Measurements from ENCODE around the gene CEP70.

Gene CEP70

GRCh38 chr3:138472141-138472825 is 121.8 kb downstream of the CEP70 start:
- in situ Hi-C loops (cut with MboI; ENCODE audit: low sequenced_read_pairs), result loop anchor here (25.0 kb wide), 1 partner anchor 465 kb away; the partner anchor contains the start of genes FOXL2 and FOXL2NB

- in situ Hi-C loops (cut with MboI; ENCODE audit: low sequenced_read_pairs), result loop anchor here (25.0 kb wide), 1 partner anchor 466 kb away; the partner anchor contains the start of genes FOXL2 and FOXL2NB
Observed at GRCh38 chr3:138471481-138471880, 122.6 kb downstream of the CEP70 start.

GRCh38 chr3:138470687-138471086 is 123.4 kb downstream of the CEP70 start:
- in situ Hi-C loops (cut with MboI; ENCODE audit: low sequenced_read_pairs), result loop anchor here (25.0 kb wide), 1 partner anchor 467 kb away; the partner anchor contains the start of genes FOXL2 and FOXL2NB

- in situ Hi-C loops (cut with MboI; ENCODE audit: low sequenced_read_pairs), result loop anchor here (25.0 kb wide), 1 partner anchor 467 kb away; the partner anchor contains the start of genes FOXL2 and FOXL2NB
Observed at GRCh38 chr3:138469874-138470273, 124.2 kb downstream of the CEP70 start.

- in situ Hi-C loops (cut with MboI; ENCODE audit: low sequenced_read_pairs), result loop anchor here (25.0 kb wide), 1 partner anchor 468 kb away; the partner anchor contains the start of genes FOXL2 and FOXL2NB
Observed at GRCh38 chr3:138468886-138469285, 125.2 kb downstream of the CEP70 start.

- in situ Hi-C loops (cut with MboI; ENCODE audit: low sequenced_read_pairs), result loop anchor here (25.0 kb wide), 1 partner anchor 469 kb away; the partner anchor contains the start of genes FOXL2 and FOXL2NB
Observed at GRCh38 chr3:138468451-138468850, 125.6 kb downstream of the CEP70 start.

- in situ Hi-C loops (cut with MboI; ENCODE audit: low sequenced_read_pairs), result loop anchor here (25.0 kb wide), 1 partner anchor 469 kb away; the partner anchor contains the start of genes FOXL2 and FOXL2NB
Observed at GRCh38 chr3:138467931-138468330, 126.1 kb downstream of the CEP70 start.

GRCh38 chr3:138465925-138466324 is 128.1 kb downstream of the CEP70 start:
- in situ Hi-C loops (cut with MboI; ENCODE audit: low sequenced_read_pairs), result loop anchor here (25.0 kb wide), 1 partner anchor 471 kb away; the partner anchor contains the start of genes FOXL2 and FOXL2NB

- in situ Hi-C loops (cut with MboI; ENCODE audit: low sequenced_read_pairs), result loop anchor here (25.0 kb wide), 1 partner anchor 472 kb away; the partner anchor contains the start of genes FOXL2 and FOXL2NB
Observed at GRCh38 chr3:138465451-138465850, 128.6 kb downstream of the CEP70 start.

- in situ Hi-C loops (cut with MboI; ENCODE audit: low sequenced_read_pairs), result loop anchor here (25.0 kb wide), 1 partner anchor 473 kb away; the partner anchor contains the start of genes FOXL2 and FOXL2NB
Observed at GRCh38 chr3:138464491-138464860, 129.6 kb downstream of the CEP70 start.

- in situ Hi-C loops (cut with MboI; ENCODE audit: low sequenced_read_pairs), result loop anchor here (25.0 kb wide), 1 partner anchor 473 kb away; the partner anchor contains the start of genes FOXL2 and FOXL2NB
Observed at GRCh38 chr3:138463724-138464490, 130.2 kb downstream of the CEP70 start.

- in situ Hi-C loops (cut with MboI; ENCODE audit: low sequenced_read_pairs), result loop anchor here (25.0 kb wide), 1 partner anchor 475 kb away; the partner anchor contains the start of genes FOXL2 and FOXL2NB
Observed at GRCh38 chr3:138461896-138462295, 132.2 kb downstream of the CEP70 start.

- in situ Hi-C loops (cut with MboI; ENCODE audit: low sequenced_read_pairs), result loop anchor here (25.0 kb wide), 1 partner anchor 476 kb away; the partner anchor contains the start of genes FOXL2 and FOXL2NB
Observed at GRCh38 chr3:138461246-138461645, 132.8 kb downstream of the CEP70 start.

GRCh38 chr3:138460536-138461205 is 133.4 kb downstream of the CEP70 start:
- in situ Hi-C loops (cut with MboI; ENCODE audit: low sequenced_read_pairs), result loop anchor here (25.0 kb wide), 1 partner anchor 477 kb away; the partner anchor contains the start of genes FOXL2 and FOXL2NB

GRCh38 chr3:138459619-138460535 is 134.2 kb downstream of the CEP70 start:
- in situ Hi-C loops (cut with MboI; ENCODE audit: low sequenced_read_pairs), result loop anchor here (25.0 kb wide), 1 partner anchor 477 kb away; the partner anchor contains the start of genes FOXL2 and FOXL2NB

GRCh38 chr3:138458774-138459499 is 135.1 kb downstream of the CEP70 start:
- in situ Hi-C loops (cut with MboI; ENCODE audit: low sequenced_read_pairs), result loop anchor here (25.0 kb wide), 1 partner anchor 478 kb away; the partner anchor contains the start of genes FOXL2 and FOXL2NB

GRCh38 chr3:138457863-138458735 is 136.0 kb downstream of the CEP70 start:
- in situ Hi-C loops (cut with MboI; ENCODE audit: low sequenced_read_pairs), result loop anchor here (25.0 kb wide), 1 partner anchor 479 kb away; the partner anchor contains the start of genes FOXL2 and FOXL2NB

All from HL-60/S4 treated with phorbol 12-myristate 13-acetate at 8.2 ng/mL for 4 days and 3 days (cell line).